Measurements from ENCODE around the gene MED25. TPM values are rescaled to one million over a fixed set of nuclear protein-coding genes. Genes with fewer than 3 reads are reported as not detected.

MED25 gene
- total RNA-seq, 1 experiment from 2014 or later, result 47.5 TPM

- ATAC-seq (peak; percentile 37; the same call in 1 of the 2 replicates), DNase-seq (no peak)
- Histone ChIP-seq H3K9ac (ENCODE audit: low read length) (no peak overlapping the region), H3K4me1 (ENCODE audit: insufficient read depth, low read length) (no peaks in the 10 kb centered on the region), H3K27ac (ENCODE audit: low read length) (no peak overlapping the region), H3F3A (ENCODE audit: low read length, unreplicated experiment) (peaks cover 4% of the 10 kb centered on the region), H3K27me3 (ENCODE audit: low read length) (no peaks in the 10 kb centered on the region), H2AFZ (ENCODE audit: low read length) (no peak overlapping the region), H3K9me3 (ENCODE audit: low read length) (no peaks in the 10 kb centered on the region), H3K4me3 (ENCODE audit: low read length) (no peak overlapping the region), H4K20me1 (ENCODE audit: low read length) (no peaks in the 10 kb centered on the region), H3K9me2 (replicated peaks; ENCODE audit: low read length) (no peaks in the 10 kb centered on the region), H3K4me2 (ENCODE audit: low read length) (no peak overlapping the region), H3K79me2 (ENCODE audit: low read length) (no peaks in the 10 kb centered on the region), H3K36me3 (ENCODE audit: low read depth, low read length) (peaks cover 48% of the 10 kb centered on the region)
- intact Hi-C loops (cut with micrococcal nuclease), result no loop called here
- BruUV-seq (replicated peaks), result no TSS peak
- ChIA-PET CTCF (no interaction called here), POLR2A (ENCODE audit: unreplicated experiment) (no interaction called here)
- TF ChIP-seq, protein P1, sequence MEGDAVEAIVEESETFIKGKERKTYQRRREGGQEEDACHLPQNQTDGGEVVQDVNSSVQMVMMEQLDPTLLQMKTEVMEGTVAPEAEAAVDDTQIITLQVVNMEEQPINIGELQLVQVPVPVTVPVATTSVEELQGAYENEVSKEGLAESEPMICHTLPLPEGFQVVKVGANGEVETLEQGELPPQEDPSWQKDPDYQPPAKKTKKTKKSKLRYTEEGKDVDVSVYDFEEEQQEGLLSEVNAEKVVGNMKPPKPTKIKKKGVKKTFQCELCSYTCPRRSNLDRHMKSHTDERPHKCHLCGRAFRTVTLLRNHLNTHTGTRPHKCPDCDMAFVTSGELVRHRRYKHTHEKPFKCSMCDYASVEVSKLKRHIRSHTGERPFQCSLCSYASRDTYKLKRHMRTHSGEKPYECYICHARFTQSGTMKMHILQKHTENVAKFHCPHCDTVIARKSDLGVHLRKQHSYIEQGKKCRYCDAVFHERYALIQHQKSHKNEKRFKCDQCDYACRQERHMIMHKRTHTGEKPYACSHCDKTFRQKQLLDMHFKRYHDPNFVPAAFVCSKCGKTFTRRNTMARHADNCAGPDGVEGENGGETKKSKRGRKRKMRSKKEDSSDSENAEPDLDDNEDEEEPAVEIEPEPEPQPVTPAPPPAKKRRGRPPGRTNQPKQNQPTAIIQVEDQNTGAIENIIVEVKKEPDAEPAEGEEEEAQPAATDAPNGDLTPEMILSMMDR (conservative IDR thresholded peaks at IDR 0.05; ENCODE audit: low read depth, low read length), result no peak
- TF ChIP-seq EZH2 (IDR thresholded peaks at IDR 0.05; ENCODE audit: low read length, unreplicated experiment), result no peak
- TF ChIP-seq EZH2phosphoT487 (IDR thresholded peaks at IDR 0.05; ENCODE audit: borderline replicate concordance, low read length), result no peak
These were observed 16.0 kb upstream of the MED25 start for GRCh38 chr19:49801966-49802661.

- ATAC-seq, result no peak
- no peak overlapping the region for H3K4me3 ChIP-seq (ENCODE audit: low read length)
These were observed 15.1 kb upstream of the MED25 start for GRCh38 chr19:49802836-49803528.

More at GRCh38 chr19:49802836-49803528, 15.1 kb upstream of the MED25 start:
- ChIA-PET CTCF (no interaction called here), POLR2A (ENCODE audit: unreplicated experiment) (no interaction called here)
- Histone ChIP-seq H3K27ac (ENCODE audit: low read length) (no peak overlapping the region), H2AFZ (ENCODE audit: low read length) (no peak overlapping the region), H4K20me1 (ENCODE audit: low read length) (no peaks in the 10 kb centered on the region), H3K4me1 (ENCODE audit: insufficient read depth, low read length) (no peaks in the 10 kb centered on the region), H3K9me2 (replicated peaks; ENCODE audit: low read length) (no peaks in the 10 kb centered on the region), H3F3A (ENCODE audit: low read length, unreplicated experiment) (peaks cover 7% of the 10 kb centered on the region), H3K36me3 (ENCODE audit: low read depth, low read length) (peaks cover 46% of the 10 kb centered on the region), H3K4me2 (ENCODE audit: low read length) (no peak overlapping the region), H3K9ac (ENCODE audit: low read length) (no peak overlapping the region), H3K79me2 (ENCODE audit: low read length) (no peaks in the 10 kb centered on the region), H3K9me3 (ENCODE audit: low read length) (no peaks in the 10 kb centered on the region), H3K27me3 (ENCODE audit: low read length) (no peaks in the 10 kb centered on the region)
- intact Hi-C loops (cut with micrococcal nuclease), result no loop called here
- BruUV-seq (replicated peaks), result no TSS peak
- no peak for TF ChIP-seq EZH2 (IDR thresholded peaks at IDR 0.05; ENCODE audit: low read length, unreplicated experiment)
- no peak for TF ChIP-seq EZH2phosphoT487 (IDR thresholded peaks at IDR 0.05; ENCODE audit: borderline replicate concordance, low read length)
- TF ChIP-seq, protein P1 (conservative IDR thresholded peaks at IDR 0.05; ENCODE audit: low read depth, low read length), result no peak
- DNase-seq, result no peak
